Body of pancreas (tissue), 4 donors: ENCODE results near the gene FCRL3. TPM values are rescaled to one million over a fixed set of nuclear protein-coding genes. Genes with fewer than 3 reads are reported as not detected.

Source experiments
- ATAC-seq: fragments of 150-250 bp; one replicate; pipeline ENCODE4 v1.9.1; 2016
- DNase-seq, 4 donors: peaks; one replicate each; pipeline ENCODE4 v3.0.0-alpha.2; 2019
- H3K27ac ChIP-seq, 4 donors: fragments of 200-600 bp; sonication (generic); 1 replicate in 3 of 4; 2 replicates in 1 of 4; pipeline versions ENCODE4 v1.5.1 to v1.6.1; 2016 to 2019; ENCODE audit warnings: mild to moderate bottlenecking in 1 of 4, mixed read lengths in 1 of 4, moderate library complexity in 1 of 4
- H3K27me3 ChIP-seq, 2 donors: fragments of 200-600 bp; sonication (generic); one replicate each; pipeline ENCODE4 v1.6.0; 2016; ENCODE audit warnings: mild to moderate bottlenecking in 1 of 2
- H3K36me3 ChIP-seq, 2 donors: fragments of 200-600 bp; sonication (generic); replicated peaks in 1 of 2; 2 replicates each; pipeline ENCODE4 v1.5.1; 2016; ENCODE audit warnings: low read depth in 2 of 2; ENCODE audit not compliant: insufficient read depth in 1 of 2
- H3K4me1 ChIP-seq: fragments of 200-600 bp; sonication (generic); one replicate; pipeline ENCODE4 v1.6.0; 2016
- H3K4me3 ChIP-seq, 2 donors: fragments of 200-600 bp; sonication (generic); 1 replicate in 1 of 2; 2 replicates in 1 of 2; pipeline ENCODE4 v1.5.1; 2016 to 2019
- H3K9me3 ChIP-seq, 3 donors: fragments of 200-600 bp; sonication (generic); 1 replicate in 2 of 3; 2 replicates in 1 of 3; pipeline ENCODE4 v1.5.1; 2016
- POLR2A ChIP-seq, 3 donors: fragments of 450-650 bp; IDR thresholded peaks; one replicate each; pipeline ENCODE4 v1.6.1; 2016; ENCODE audit warnings: antibody characterized with exemption in 3 of 3, mild to moderate bottlenecking in 2 of 3
- WGBS, 2 donors: methylation state at CpG; one replicate each; pipeline ENCODE4 v1.1.5; 2017; 5-methylcytosine and 5-hydroxymethylcytosine counted together
- intact Hi-C: fragments of 100-400 bp; cut with DNase I; formaldehyde crosslinking; loops from one replicate; pipeline ENCODE4 v1.15.1; 2023
- total RNA-seq, 2 donors: library from RNA; depleted of rRNA; stranded (reverse); fragments of >200 nt; gene quantifications; one replicate each; pipeline ENCODE4 v1.1.0, GENCODE V29; 2016
- TF ChIP-seq, protein P1 (sequence below), 7 experiments: fragments of 450-650 bp in 4 of 7; fragments of 200-600 bp in 3 of 7; sonication (generic) in 3 of 7; IDR thresholded peaks; one replicate each; pipeline ENCODE4 v1.5.1; 2016 to 2019; ENCODE audit warnings: antibody characterized with exemption in 7 of 7

Gene FCRL3
- total RNA-seq, 2 donors from 2014 or later = not detected

DNA sequence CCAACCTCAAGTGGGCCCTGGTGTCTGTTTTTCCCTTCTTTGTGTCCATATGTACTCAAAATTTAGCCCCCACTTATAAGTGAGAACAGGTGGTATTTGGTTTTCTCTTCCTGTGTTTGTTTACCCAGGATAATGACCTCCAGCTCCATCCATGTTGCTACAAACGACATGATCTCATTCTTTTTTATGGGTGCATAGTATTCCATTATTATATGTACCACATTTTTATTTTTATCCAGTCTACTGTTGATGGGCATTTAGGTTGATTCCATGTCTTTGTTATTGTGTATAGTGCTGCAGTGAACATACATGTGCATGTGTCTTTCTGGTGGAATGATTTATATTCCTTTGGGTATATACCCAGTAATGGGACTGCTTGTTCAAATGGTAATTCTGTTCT lies 27.6 kb downstream of the FCRL3 start:
- intact Hi-C loops = no loop called here
- H3K9me3 ChIP-seq = no peaks in the 10 kb centered on the region
- TF ChIP-seq, protein P1, sequence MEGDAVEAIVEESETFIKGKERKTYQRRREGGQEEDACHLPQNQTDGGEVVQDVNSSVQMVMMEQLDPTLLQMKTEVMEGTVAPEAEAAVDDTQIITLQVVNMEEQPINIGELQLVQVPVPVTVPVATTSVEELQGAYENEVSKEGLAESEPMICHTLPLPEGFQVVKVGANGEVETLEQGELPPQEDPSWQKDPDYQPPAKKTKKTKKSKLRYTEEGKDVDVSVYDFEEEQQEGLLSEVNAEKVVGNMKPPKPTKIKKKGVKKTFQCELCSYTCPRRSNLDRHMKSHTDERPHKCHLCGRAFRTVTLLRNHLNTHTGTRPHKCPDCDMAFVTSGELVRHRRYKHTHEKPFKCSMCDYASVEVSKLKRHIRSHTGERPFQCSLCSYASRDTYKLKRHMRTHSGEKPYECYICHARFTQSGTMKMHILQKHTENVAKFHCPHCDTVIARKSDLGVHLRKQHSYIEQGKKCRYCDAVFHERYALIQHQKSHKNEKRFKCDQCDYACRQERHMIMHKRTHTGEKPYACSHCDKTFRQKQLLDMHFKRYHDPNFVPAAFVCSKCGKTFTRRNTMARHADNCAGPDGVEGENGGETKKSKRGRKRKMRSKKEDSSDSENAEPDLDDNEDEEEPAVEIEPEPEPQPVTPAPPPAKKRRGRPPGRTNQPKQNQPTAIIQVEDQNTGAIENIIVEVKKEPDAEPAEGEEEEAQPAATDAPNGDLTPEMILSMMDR (IDR thresholded peaks at IDR 0.05) = no peak
- no peak for TF ChIP-seq POLR2A (IDR thresholded peaks at IDR 0.05)
- no peaks in the 10 kb centered on the region for H3K36me3 ChIP-seq
- H3K4me3 ChIP-seq = no peak overlapping the region
- WGBS, 2 donors = 45 to 57% methylated on average over 1 of the region's 1 CpG
- no peak overlapping the region for H3K27ac ChIP-seq
- no peaks in the 10 kb centered on the region for H3K27me3 ChIP-seq
- no peak for ATAC-seq
- DNase-seq = no peak
- H3K4me1 ChIP-seq = no peaks in the 10 kb centered on the region

DNA sequence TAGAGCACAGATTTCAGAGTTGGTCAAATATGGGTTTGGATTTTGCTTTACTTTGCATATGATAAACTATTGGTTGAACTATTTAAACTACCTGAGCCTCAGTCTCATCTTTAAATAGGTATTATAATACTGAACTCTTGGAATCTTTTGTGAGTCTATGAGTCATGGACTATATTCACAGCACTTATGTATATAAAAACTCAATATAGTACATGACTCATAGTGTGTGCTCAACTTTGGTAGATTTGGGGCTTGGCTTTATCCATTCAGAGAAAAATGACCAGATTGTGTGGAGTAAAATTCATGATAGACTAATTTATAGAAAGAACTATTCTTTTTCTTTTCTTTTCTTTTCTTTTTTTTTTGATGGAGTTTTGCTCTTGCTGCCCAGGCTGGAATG lies 28.7 kb downstream of the FCRL3 start:
- no peaks in the 10 kb centered on the region for H3K27me3 ChIP-seq
- no peaks in the 10 kb centered on the region for H3K36me3 ChIP-seq
- no peak overlapping the region for H3K4me3 ChIP-seq
- H3K27ac ChIP-seq = no peak overlapping the region
- no peaks in the 10 kb centered on the region for H3K4me1 ChIP-seq
- H3K9me3 ChIP-seq = no peaks in the 10 kb centered on the region
- DNase-seq = no peak
- no peak for ATAC-seq
- intact Hi-C loops = no loop called here
- TF ChIP-seq, protein P1 (IDR thresholded peaks at IDR 0.05) = no peak
- TF ChIP-seq POLR2A (IDR thresholded peaks at IDR 0.05) = no peak

DNA sequence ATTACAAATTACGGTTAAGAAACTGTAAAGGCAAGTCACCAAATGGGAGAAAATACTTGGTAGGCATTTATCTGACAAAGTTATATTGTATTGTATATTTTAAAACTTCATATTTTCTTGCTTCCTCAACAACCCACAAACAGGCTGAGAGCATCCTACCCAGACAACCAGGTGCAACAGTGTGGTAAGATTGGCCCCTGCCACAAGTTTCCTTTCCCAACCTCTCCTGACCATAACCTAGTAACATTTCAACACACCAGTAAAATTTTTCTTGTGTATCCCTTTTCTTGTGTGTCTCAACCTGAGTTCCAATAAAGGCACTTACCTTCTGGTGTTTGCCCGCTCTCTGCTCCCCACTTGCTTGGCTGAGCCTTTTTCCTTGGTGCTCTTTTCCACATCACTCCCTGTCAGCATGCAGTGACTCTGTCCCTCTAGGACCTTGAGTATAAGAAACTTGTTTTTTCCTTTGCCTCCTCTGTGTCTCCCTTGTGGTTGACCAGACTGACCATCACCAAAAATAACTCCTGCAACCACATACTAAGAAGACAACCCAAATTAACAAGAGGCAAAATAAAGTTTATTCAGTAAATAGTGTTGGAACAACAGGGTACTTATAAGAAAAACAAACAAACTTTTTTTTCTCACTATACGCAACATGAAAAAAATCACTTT lies 40.9 kb downstream of the FCRL3 start:
- no peaks in the 10 kb centered on the region for H3K36me3 ChIP-seq
- ATAC-seq (no peak), DNase-seq (no peak)
- no peaks in the 10 kb centered on the region for H3K4me1 ChIP-seq
- no peaks in the 10 kb centered on the region for H3K9me3 ChIP-seq
- no peak overlapping the region for H3K27ac ChIP-seq
- TF ChIP-seq POLR2A (IDR thresholded peaks at IDR 0.05) = no peak
- TF ChIP-seq, protein P1 (IDR thresholded peaks at IDR 0.05) = no peak
- intact Hi-C loops = no loop called here
- no peak overlapping the region for H3K4me3 ChIP-seq
- 79% methylated on average over 3 of the region's 3 CpGs for WGBS, 2 donors
- H3K27me3 ChIP-seq = no peaks in the 10 kb centered on the region

DNA sequence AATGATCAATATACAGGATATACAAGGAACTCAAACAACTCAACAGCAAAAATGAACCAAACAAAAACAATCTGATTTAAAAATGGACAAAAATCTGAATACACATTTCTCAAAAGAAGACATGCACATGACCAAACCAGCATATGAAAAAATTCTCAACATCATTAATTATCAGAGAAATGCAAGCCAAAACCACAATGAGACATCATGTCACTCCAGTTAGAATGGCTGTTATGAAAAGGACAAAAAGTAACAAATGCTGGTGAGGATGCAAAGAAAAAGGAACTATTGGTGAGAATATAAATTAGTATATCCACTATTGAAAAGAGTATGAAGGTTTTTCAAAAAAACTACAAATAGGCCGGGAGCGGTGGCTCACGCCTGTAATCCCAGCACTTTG lies 42.0 kb downstream of the FCRL3 start:
- DNase-seq = no peak
- intact Hi-C loops = no loop called here
- Histone ChIP-seq H3K4me3 (no peak overlapping the region), H3K36me3 (no peaks in the 10 kb centered on the region), H3K4me1 (no peaks in the 10 kb centered on the region), H3K9me3 (no peaks in the 10 kb centered on the region), H3K27me3 (no peaks in the 10 kb centered on the region), H3K27ac (no peak overlapping the region)
- WGBS, 2 donors = 77 to 92% methylated on average over 3 of the region's 3 CpGs
- TF ChIP-seq, protein P1 (IDR thresholded peaks at IDR 0.05) = no peak
- no peak for TF ChIP-seq POLR2A (IDR thresholded peaks at IDR 0.05)
- no peak for ATAC-seq

DNA sequence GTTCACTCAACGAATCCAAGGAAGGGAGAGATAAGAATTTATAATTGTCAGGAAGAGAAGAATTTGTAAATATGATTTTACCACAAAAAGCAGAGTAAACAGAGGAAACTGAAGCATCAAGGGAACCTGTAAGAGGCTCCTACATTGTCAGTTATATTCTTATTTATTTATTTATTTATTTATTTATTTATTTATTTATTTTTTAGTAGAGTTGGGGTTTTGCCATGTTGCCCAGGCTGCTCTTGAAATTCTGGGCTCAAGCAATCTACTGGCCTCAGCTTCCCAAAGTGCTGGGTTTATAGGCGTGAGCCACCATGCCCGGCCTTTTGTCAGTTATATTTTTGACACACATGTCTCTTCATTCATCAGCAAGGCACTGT lies 47.1 kb downstream of the FCRL3 start:
- Histone ChIP-seq H3K27ac (no peak overlapping the region), H3K36me3 (no peaks in the 10 kb centered on the region), H3K4me3 (no peak overlapping the region), H3K27me3 (no peaks in the 10 kb centered on the region), H3K4me1 (no peaks in the 10 kb centered on the region), H3K9me3 (no peaks in the 10 kb centered on the region)
- ATAC-seq = no peak
- TF ChIP-seq, protein P1 (IDR thresholded peaks at IDR 0.05) = no peak
- no peak for TF ChIP-seq POLR2A (IDR thresholded peaks at IDR 0.05)
- WGBS, 2 donors = 45 to 46% methylated on average over 3 of the region's 3 CpGs
- intact Hi-C loops = no loop called here
- no peak for DNase-seq
